D721Med (cell line): Measurements from ENCODE around the gene RNF213.

ENCODE experiments used
- DNase-seq: peaks from one replicate; pipeline ENCODE4 v3.0.0; 2011; ENCODE audit warnings: low spot score; ENCODE audit not compliant: insufficient read length
- FAIRE-seq: peaks from 2 replicates; lab custom pipeline; 2011; peaks lifted over from hg19 to GRCh38; lab: Jason Lieb, UNC
- CTCF ChIP-seq: IDR thresholded peaks from 2 replicates; pipeline ENCODE4 v1.5.1; 2012; ENCODE audit warnings: mild to moderate bottlenecking, control low read depth; ENCODE audit not compliant: insufficient read depth; ENCODE audit errors: missing control alignments

RNF213 gene

DNA sequence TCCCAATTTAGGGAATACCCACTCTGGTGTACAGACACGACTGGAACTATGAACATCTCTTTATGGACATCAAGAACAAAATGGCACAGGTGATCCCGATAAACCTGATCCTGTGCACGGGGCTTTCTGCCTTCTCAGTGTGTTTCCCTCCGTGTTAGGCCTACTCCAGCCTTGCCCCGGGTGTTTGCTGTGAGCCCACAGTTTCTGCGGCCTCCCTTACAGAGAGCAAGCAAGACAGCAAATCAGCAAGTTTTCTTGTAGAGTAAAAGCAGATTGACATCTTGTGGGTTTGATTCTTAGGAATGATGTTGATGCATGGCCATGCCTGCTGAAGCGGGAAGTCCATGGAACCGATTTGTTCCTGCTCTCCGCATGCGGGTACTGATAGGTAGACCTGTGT is 127.9 kb downstream of the RNF213 start:
- FAIRE-seq: no peak
- no peak for DNase-seq
- no peak for TF ChIP-seq CTCF

GRCh38 chr17:80389011-80389995 is 128.7 kb downstream of the RNF213 start:
- FAIRE-seq (no peak), DNase-seq (no peak)
- TF ChIP-seq CTCF: no peak

GRCh38 chr17:80393241-80393890 is 132.7 kb downstream of the RNF213 start:
- DNase-seq: no peak
- FAIRE-seq: no peak
- no peak for TF ChIP-seq CTCF

DNA sequence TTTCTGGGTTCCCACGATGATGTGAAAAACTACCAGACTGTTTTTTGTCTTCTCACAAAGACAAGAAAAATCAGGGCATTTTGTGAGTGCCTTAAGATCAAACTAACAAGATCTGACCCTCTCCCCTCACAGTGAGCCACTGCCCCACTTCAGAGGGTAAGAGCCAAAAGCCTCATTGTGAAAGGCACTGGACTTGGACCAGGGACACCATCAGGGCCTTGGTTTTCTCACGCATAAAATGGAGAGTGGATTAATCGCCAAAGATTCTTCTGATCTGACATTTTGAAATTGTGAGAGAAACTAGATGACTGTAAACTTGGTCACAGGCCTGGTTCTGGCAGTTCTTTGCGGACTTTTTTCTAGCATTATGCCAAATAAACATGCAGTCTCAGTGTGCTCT is 133.3 kb downstream of the RNF213 start:
- DNase-seq (no peak), FAIRE-seq (no peak)
- no peak for TF ChIP-seq CTCF

DNA sequence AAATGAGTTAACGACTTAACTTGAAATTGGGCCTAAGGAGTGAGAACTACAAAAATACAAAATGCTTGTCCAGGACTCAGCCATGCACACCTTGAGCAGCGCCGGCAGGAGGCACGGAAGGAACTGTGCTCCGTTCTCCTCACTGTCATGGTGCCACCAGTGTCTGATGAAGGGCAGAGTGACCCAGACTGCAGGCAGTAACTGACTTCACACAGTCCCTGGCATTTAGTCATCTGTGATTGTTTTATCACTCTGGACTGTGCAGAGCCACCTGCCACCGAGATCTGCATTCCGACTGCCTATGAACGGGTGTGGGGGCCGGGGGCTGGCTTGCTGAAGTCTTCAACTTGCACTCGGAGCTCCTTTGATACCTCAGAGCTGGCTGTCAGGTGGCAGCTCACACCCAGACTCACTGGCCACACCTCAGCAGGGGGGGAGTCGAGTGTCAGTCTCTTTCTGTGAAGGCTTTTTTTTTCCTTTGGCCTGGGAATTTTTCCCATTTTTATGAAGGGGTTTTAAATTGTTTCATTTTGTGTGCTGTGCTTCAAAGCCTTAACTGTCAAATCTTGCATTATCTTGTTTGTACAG is 134.1 kb downstream of the RNF213 start:
- no peak for TF ChIP-seq CTCF
- no peak for FAIRE-seq
- no peak for DNase-seq

DNA sequence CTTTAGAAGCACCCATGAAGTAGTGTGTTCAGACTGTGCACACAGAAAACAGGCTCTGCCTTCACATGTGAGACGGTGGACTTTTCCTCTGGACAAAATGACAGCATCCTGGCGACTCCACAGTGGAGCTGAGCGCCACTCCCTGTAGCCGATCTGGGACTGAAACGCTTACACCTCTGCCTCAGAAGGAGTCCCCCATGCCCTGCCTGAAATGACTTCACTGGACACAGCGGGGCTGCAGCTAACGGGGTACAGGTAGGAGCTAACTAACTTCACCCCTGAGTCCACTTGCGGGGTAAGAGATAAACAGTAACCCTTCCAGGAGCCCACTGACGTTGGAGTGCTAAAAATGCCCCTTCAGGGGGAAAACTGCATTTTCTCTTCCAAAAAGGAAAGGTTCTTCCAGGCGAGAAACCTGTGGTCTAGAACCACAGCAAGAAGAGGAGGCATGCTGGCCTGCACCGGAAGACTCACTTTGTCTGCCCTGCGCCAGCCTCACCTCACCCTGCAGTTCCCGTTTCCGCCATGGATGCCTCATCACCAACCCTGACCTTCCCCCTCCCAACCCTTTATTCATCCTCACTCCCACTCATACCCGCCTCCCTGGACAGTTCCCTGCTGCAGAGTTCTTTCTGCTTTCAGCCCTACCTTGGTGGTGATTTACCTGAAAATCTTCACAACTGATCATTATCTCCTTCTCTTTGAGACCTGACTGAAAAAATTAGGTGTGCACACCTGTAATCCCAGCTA is 134.9 kb downstream of the RNF213 start:
- no peak for TF ChIP-seq CTCF
- DNase-seq (no peak), FAIRE-seq (no peak)
